Esophagus mucosa (tissue), 1 donor: ENCODE results near the gene C16orf92. TPM values are rescaled to one million over a fixed set of nuclear protein-coding genes. Genes with fewer than 3 reads are reported as not detected.

Experiments used
- ATAC-seq: fragments of 200-7000 bp; cut with Tn5 transposase; one replicate; pipeline ENCODE4 v1.9.1; 2020
- total RNA-seq: library from RNA; stranded (reverse); gene quantifications from one replicate; pipeline ENCODE4 v1.2.4, GENCODE V29; 2023
- donor health status: DM: yes; HTN: yes; CAD: no.

The C16orf92 gene
- total RNA-seq, 1 donor from 2014 or later = not detected

GRCh38 chr16:30063278-30063892, 40.4 kb downstream of the C16orf92 start:
- no peak for ATAC-seq

GRCh38 chr16:30063893-30064728, 41.1 kb downstream of the C16orf92 start:
- ATAC-seq = peak; percentile 2

DNA sequence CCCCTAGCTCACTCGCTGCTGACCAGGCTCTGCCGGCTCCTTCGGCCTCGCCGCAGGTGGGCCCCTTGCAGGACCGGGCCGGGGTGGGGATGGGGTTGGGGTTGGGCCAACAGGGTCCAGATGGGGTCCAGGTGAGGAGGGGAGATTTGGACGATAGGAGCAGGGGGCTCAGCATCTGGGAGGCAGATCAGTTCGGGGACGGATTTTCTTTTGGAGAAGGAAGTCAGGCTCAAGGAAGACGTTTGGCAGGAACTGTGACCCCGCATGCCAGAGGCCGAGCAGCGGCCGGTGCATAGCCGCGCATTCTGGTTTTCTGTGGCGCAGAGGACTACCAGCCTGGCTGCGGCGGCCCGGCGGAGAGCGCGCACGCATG, 41.7 kb downstream of the C16orf92 start:
- ATAC-seq = no peak

GRCh38 chr16:30065102-30065942, 42.3 kb downstream of the C16orf92 start, which contains the start of gene ALDOA:
ALDOA (plus strand) TSS chr16:30065760; CDS start chr16:30066898, 1,138 bp downstream.
- ATAC-seq = peak; percentile 89

DNA sequence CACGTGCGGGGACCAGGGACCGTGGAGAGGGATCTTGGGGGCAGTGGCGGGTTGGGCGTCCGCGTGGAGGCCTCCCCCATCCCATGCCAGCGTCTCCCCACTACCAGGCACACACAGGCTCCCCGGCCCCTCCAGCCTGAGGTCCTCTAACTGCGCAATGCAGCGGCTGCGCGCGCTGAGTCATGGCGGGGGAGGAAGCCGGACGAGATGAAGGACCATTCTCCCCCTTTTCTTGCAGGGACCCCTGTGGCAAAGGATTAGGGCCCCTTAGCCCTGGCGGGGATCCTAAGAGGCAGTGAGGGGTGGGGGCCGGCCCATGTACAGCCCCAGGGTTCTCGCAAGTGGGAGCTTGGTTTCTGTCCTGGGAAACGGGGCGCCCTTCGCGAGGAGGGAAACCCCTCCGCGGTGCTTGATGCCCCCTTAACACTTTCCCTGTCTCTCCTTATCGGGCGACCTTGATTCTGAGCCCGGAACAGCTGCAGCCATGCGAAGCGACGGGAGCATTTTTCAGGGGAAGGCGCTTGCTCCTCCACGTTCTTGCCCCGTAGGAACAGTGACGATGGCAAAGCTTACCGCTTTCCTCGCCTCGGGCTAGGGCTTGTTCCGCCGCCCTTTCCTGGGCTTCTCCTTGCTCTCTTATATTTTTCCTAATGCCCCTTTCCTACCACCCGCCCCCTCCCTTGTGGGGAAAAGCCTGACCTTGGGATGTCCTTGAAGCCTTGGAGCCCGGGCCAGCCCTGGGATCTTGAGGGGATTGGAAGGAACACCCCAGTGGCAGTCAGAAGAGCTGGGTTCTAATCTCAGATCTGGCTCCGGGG, 43.2 kb downstream of the C16orf92 start:
- no peak for ATAC-seq

GRCh38 chr16:30066761-30067583, 44.0 kb downstream of the C16orf92 start:
- peak; percentile 5 for ATAC-seq

GRCh38 chr16:30067584-30067916, 44.6 kb downstream of the C16orf92 start:
- ATAC-seq = no peak

GRCh38 chr16:30068333-30068732, 45.3 kb downstream of the C16orf92 start:
- no peak for ATAC-seq

- ATAC-seq = no peak
Observed at GRCh38 chr16:30068750-30069610, 46.0 kb downstream of the C16orf92 start.

DNA sequence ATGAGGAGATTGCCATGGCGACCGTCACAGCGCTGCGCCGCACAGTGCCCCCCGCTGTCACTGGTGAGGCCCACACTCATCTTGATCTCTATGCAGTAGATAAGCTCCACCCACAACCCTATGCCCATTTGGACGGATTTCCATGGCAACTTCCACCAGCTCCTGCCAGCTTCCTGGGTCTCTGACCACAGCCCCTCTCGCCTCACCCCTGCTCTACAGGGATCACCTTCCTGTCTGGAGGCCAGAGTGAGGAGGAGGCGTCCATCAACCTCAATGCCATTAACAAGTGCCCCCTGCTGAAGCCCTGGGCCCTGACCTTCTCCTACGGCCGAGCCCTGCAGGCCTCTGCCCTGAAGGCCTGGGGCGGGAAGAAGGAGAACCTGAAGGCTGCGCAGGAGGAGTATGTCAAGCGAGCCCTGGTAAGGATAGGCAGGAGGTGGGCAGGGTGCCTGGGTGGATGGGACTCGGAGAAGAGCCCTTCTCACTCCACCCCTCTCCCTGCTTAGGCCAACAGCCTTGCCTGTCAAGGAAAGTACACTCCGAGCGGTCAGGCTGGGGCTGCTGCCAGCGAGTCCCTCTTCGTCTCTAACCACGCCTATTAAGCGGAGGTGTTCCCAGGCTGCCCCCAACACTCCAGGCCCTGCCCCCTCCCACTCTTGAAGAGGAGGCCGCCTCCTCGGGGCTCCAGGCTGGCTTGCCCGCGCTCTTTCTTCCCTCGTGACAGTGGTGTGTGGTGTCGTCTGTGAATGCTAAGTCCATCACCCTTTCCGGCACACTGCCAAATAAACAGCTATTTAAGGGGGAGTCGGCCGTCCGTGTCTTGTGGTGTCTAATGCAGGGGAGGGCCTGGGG, 46.8 kb downstream of the C16orf92 start:
- no peak for ATAC-seq

- ATAC-seq = no peak
Observed at GRCh38 chr16:30070490-30070889, 47.5 kb downstream of the C16orf92 start.

Other genes starting within 250 kb of the C16orf92 start
- not detected for gene ZG16, start 244.9 kb upstream of the C16orf92 start, total RNA-seq
- gene KIF22, start 232.4 kb upstream of the C16orf92 start, total RNA-seq = 28.7 TPM
- 169 TPM for gene MAZ, start 216.7 kb upstream of the C16orf92 start, total RNA-seq
- gene PRRT2, start 211.0 kb upstream of the C16orf92 start, total RNA-seq = not detected
- gene PAGR1, start 207.0 kb upstream of the C16orf92 start, total RNA-seq = 13.4 TPM
- gene MVP, start 202.7 kb upstream of the C16orf92 start, total RNA-seq = 67.9 TPM
- 36.9 TPM for gene CDIPT, start 160.0 kb upstream of the C16orf92 start, total RNA-seq
- 2.9 TPM for gene SEZ6L2, start 123.6 kb upstream of the C16orf92 start, total RNA-seq
- 1.00 TPM for gene ASPHD1, start 122.7 kb upstream of the C16orf92 start, total RNA-seq
- gene KCTD13, start 97.0 kb upstream of the C16orf92 start, total RNA-seq = 11.1 TPM
- gene TMEM219, start 61.1 kb upstream of the C16orf92 start, total RNA-seq = 74.5 TPM
- gene TAOK2, start 49.3 kb upstream of the C16orf92 start, total RNA-seq = 17.7 TPM
- 7.1 TPM for gene HIRIP3, start 27.6 kb upstream of the C16orf92 start, total RNA-seq
- 37.0 TPM for gene INO80E, start 27.0 kb upstream of the C16orf92 start, total RNA-seq
- 0.20 TPM for gene DOC2A, start 12.2 kb upstream of the C16orf92 start, total RNA-seq
- gene TLCD3B, start 8.1 kb downstream of the C16orf92 start, total RNA-seq = 0.20 TPM
- gene ALDOA, start 42.6 kb downstream of the C16orf92 start, total RNA-seq = 1,863 TPM
- gene PPP4C, start 52.8 kb downstream of the C16orf92 start, total RNA-seq = 112 TPM
- gene TBX6, start 68.7 kb downstream of the C16orf92 start, total RNA-seq = 3.6 TPM
- gene YPEL3, start 73.0 kb downstream of the C16orf92 start, total RNA-seq = 22.8 TPM
- 85.3 TPM for gene GDPD3, start 90.3 kb downstream of the C16orf92 start, total RNA-seq
- gene MAPK3, start 100.0 kb downstream of the C16orf92 start, total RNA-seq = 126 TPM
- gene CORO1A, start 160.4 kb downstream of the C16orf92 start, total RNA-seq = 9.0 TPM
- 131 TPM for gene BOLA2B, start 170.5 kb downstream of the C16orf92 start, total RNA-seq
- gene SLX1A, start 170.7 kb downstream of the C16orf92 start, total RNA-seq = 27.9 TPM
- gene SULT1A3, start 176.1 kb downstream of the C16orf92 start, total RNA-seq = 7.1 TPM
- gene NPIPB13, start 225.3 kb downstream of the C16orf92 start, total RNA-seq = 11.2 TPM